DOHH2 (cell line): ENCODE data around the gene CXCR5.

Experiments used
- H3F3A ChIP-seq: fragments of 200-600 bp; sonication (generic), shearing (Covaris generic); 2 replicates; pipeline ENCODE4 v1.6.0; 2016; ENCODE audit warnings: antibody characterized with exemption, mild to moderate bottlenecking; ENCODE audit not compliant: control insufficient read depth, insufficient read depth
- H3K27ac ChIP-seq: fragments of 200-600 bp; sonication (generic); 2 replicates; pipeline ENCODE4 v1.5.1; 2014; ENCODE audit warnings: low read depth, mild to moderate bottlenecking, low read length, moderate library complexity
- H3K27me3 ChIP-seq: fragments of 200-600 bp; sonication (generic); 2 replicates; pipeline ENCODE4 v1.6.1; 2014; ENCODE audit warnings: mild to moderate bottlenecking, low read length, mixed read lengths; ENCODE audit not compliant: control insufficient read depth
- H3K36me3 ChIP-seq: fragments of 200-600 bp; sonication (generic); 2 replicates; pipeline ENCODE4 v1.6.1; 2014; ENCODE audit warnings: mild to moderate bottlenecking, low read length, moderate library complexity, mixed read lengths; ENCODE audit not compliant: control insufficient read depth
- H3K4me1 ChIP-seq: fragments of 200-600 bp; sonication (generic); 2 replicates; pipeline ENCODE4 v1.6.1; 2014; ENCODE audit warnings: mild to moderate bottlenecking, low read length, mixed read lengths; ENCODE audit not compliant: control insufficient read depth
- H3K4me2 ChIP-seq: fragments of 200-600 bp; sonication (generic); 2 replicates; pipeline ENCODE4 v1.6.0; 2014; ENCODE audit warnings: mild to moderate bottlenecking, low read length, moderate library complexity
- H3K4me3 ChIP-seq: fragments of 200-600 bp; sonication (generic); 2 replicates; pipeline ENCODE4 v1.5.1; 2014; ENCODE audit warnings: mild to moderate bottlenecking, low read length, mixed read lengths
- H3K79me2 ChIP-seq: fragments of 200-600 bp; sonication (generic); 2 replicates; pipeline ENCODE4 v1.6.1; 2014; ENCODE audit warnings: mild to moderate bottlenecking, low read length, mixed read lengths; ENCODE audit not compliant: control insufficient read depth
- H3K9me2 ChIP-seq: fragments of 200-600 bp; sonication (generic); replicated peaks from 2 replicates; pipeline ENCODE4 v1.6.1; 2014; ENCODE audit warnings: mild to moderate bottlenecking, low read length, mixed read lengths; ENCODE audit not compliant: control insufficient read depth
- H3K9me3 ChIP-seq: fragments of 200-600 bp; sonication (generic); 2 replicates; pipeline ENCODE4 v1.6.1; 2014; ENCODE audit warnings: antibody characterized with exemption, low read length, mixed read lengths; ENCODE audit not compliant: control insufficient read depth, insufficient read depth
- H4K20me1 ChIP-seq: fragments of 200-600 bp; sonication (generic); 2 replicates; pipeline ENCODE4 v1.6.0; 2014; ENCODE audit warnings: low read depth, mild to moderate bottlenecking, antibody characterized with exemption, low read length, moderate library complexity; ENCODE audit not compliant: control insufficient read depth, insufficient read depth
- CTCF ChIP-seq: fragments of 200-600 bp; sonication (generic); IDR thresholded peaks from one replicate; pipeline ENCODE4 v1.5.1; 2014; ENCODE audit warnings: antibody characterized with exemption, mild to moderate bottlenecking, low read depth, low read length; ENCODE audit not compliant: poor library complexity, severe bottlenecking
- EZH2phosphoT487 ChIP-seq: fragments of 200-600 bp; sonication (generic); IDR thresholded peaks from 2 replicates; pipeline ENCODE4 v1.6.1; 2017; ENCODE audit warnings: borderline replicate concordance, mild to moderate bottlenecking, antibody characterized with exemption, low read length, moderate library complexity, mixed read lengths

CXCR5 gene

GRCh38 chr11:118911880-118912741, 28.4 kb downstream of the CXCR5 start:
- no peaks in the 10 kb centered on the region for H3K9me2 ChIP-seq
- peaks cover 18% of the 10 kb centered on the region for H3F3A ChIP-seq
- no peaks in the 10 kb centered on the region for H3K36me3 ChIP-seq
- H3K27me3 ChIP-seq, result no peaks in the 10 kb centered on the region
- peak overlapping the region; percentile 54 for H3K27ac ChIP-seq
- H3K4me3 ChIP-seq, result peak overlapping the region; percentile 26
- H3K79me2 ChIP-seq, result peaks cover 40% of the 10 kb centered on the region
- peaks cover 89% of the 10 kb centered on the region for H3K4me1 ChIP-seq
- peak overlapping the region; percentile 91 for H3K4me2 ChIP-seq
- H3K9me3 ChIP-seq, result no peaks in the 10 kb centered on the region
- H4K20me1 ChIP-seq, result no peaks in the 10 kb centered on the region
- TF ChIP-seq CTCF, result no peak
- no peak for TF ChIP-seq EZH2phosphoT487

GRCh38 chr11:118912742-118913410, 29.2 kb downstream of the CXCR5 start:
- H3K27ac ChIP-seq, result peak overlapping the region; percentile 54
- H3K27me3 ChIP-seq, result no peaks in the 10 kb centered on the region
- no peaks in the 10 kb centered on the region for H3K36me3 ChIP-seq
- H3K4me1 ChIP-seq, result peaks cover 90% of the 10 kb centered on the region
- peaks cover 48% of the 10 kb centered on the region for H3K79me2 ChIP-seq
- no peaks in the 10 kb centered on the region for H3K9me2 ChIP-seq
- no peaks in the 10 kb centered on the region for H3K9me3 ChIP-seq
- peaks cover 20% of the 10 kb centered on the region for H3F3A ChIP-seq
- peak overlapping the region; percentile 91 for H3K4me2 ChIP-seq
- peak overlapping the region; percentile 26 for H3K4me3 ChIP-seq
- TF ChIP-seq EZH2phosphoT487, result no peak
- no peak for TF ChIP-seq CTCF
- no peaks in the 10 kb centered on the region for H4K20me1 ChIP-seq

DNA sequence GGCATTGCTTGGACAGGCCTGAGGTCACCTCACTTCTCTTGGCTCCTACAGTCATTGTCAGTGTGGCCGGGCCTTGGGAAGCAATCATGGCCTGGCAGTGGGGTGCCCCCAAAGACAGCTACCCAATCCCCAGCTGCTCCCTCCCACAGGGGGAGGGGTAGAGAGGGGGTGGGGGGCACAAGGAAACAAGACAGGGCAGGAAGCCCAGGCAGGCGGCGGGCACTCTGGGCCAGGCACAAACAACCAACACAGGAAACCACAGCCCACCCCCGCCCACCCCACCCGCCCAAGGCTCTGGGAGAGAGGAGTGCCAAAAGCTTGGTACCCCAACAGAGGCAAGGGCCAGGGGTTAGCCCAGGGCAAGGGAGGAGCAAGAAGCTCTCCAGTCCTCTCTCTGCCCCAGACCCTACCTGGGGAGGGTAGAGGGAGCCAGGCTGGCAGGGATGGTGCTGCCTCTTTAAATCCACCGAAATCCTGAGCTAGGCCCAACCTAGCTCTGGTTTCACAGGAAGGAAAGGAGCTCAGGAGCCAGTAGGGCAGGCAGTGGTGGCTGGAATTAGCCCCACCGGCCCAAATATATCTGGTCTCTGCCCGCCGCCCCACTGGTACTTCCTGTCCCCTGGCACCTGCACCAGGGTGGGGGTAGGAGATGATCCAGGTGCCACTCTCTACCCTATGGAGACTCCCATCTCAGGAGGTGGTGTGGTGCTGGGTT, 29.9 kb downstream of the CXCR5 start:
- no peaks in the 10 kb centered on the region for H3K9me3 ChIP-seq
- H3K36me3 ChIP-seq, result no peaks in the 10 kb centered on the region
- no peaks in the 10 kb centered on the region for H3K27me3 ChIP-seq
- no peaks in the 10 kb centered on the region for H4K20me1 ChIP-seq
- H3F3A ChIP-seq, result peaks cover 20% of the 10 kb centered on the region
- H3K4me1 ChIP-seq, result peaks cover 96% of the 10 kb centered on the region
- peak overlapping the region; percentile 84 for H3K27ac ChIP-seq
- TF ChIP-seq CTCF (no peak), EZH2phosphoT487 (no peak)
- H3K4me3 ChIP-seq, result peak overlapping the region; percentile 61
- no peaks in the 10 kb centered on the region for H3K9me2 ChIP-seq
- H3K4me2 ChIP-seq, result peak overlapping the region; percentile 91
- H3K79me2 ChIP-seq, result peaks cover 52% of the 10 kb centered on the region
